ENCODE data around the gene EN2.

GRCh38 chr7:155471718-155472117, 13.8 kb downstream of the EN2 start:
- TF ChIP-seq CTCF (IDR thresholded peaks at IDR 0.05) = no peak
- no peak for TF ChIP-seq POLR2A (IDR thresholded peaks at IDR 0.05)

All from adrenal gland (tissue), 5 donors.